GM21786 (cell line): ENCODE measurements around the gene RAB5B.

Source experiments
- ATAC-seq: cut with Tn5 transposase; IDR thresholded peaks from one replicate; pipeline ENCODE4 v1.9.1; 2021; ENCODE audit not compliant: unreplicated experiment

The RAB5B gene, protein sequence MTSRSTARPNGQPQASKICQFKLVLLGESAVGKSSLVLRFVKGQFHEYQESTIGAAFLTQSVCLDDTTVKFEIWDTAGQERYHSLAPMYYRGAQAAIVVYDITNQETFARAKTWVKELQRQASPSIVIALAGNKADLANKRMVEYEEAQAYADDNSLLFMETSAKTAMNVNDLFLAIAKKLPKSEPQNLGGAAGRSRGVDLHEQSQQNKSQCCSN

DNA sequence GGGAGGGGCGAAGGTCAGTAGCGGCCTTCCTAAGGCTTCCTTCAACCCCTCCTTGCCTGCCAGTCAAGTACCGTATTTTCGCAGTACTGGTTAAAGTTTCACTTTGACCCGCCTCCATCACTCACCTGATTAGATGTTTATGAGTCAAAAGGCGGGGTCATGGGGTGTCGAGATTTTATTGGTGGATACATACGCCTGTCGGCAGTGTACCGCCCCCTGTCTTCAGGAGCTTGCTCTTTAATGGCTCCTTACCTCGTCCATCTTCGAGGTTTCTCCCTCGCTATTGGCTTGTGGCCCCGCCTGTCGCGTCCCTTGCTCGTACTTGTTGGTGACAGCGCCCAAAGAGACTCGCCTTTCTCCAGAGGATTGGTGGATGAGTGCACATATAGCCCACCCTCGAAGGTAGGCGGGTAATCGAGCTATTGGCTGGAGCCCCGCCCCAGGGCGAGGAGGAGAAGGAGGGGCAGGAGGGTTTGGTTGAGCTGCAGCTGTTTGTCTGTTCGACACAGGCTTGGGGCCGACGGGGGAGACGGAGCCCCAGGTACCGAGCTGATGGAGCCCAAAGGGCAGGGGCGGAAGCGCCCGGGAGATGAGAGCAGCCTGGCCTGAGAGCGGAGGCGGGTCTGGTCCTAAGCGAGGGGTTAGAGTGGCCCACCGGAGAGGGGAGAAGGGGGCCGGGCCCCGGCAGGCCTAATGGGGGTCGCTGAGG is at the start of gene RAB5B:
TSS of gene RAB5B (plus strand) at position 480 of the 709 bp plus-strand sequence. CDS start 12,883 bp downstream, outside the sequence.
- ATAC-seq, result peak; percentile 91

DNA sequence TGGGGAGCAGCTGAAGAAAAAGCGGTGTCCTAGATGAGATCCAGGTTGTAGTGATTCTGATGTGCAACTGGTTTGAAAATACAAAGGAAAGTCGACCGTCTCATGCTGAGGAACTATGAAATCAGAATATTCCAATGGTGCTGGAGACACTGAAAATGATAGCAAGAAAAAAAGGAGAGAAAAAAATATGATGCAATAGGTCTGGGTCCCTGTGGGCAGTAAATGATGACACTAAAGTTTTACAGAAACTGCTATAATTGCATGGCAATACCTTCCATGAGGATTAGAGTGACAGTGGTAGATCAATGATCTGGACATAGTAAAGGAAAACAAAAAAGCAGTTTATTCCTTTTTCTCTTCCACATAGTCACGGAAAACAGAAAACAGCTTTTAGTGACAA is 48.5 kb upstream of the RAB5B start:
- ATAC-seq, result no peak

DNA sequence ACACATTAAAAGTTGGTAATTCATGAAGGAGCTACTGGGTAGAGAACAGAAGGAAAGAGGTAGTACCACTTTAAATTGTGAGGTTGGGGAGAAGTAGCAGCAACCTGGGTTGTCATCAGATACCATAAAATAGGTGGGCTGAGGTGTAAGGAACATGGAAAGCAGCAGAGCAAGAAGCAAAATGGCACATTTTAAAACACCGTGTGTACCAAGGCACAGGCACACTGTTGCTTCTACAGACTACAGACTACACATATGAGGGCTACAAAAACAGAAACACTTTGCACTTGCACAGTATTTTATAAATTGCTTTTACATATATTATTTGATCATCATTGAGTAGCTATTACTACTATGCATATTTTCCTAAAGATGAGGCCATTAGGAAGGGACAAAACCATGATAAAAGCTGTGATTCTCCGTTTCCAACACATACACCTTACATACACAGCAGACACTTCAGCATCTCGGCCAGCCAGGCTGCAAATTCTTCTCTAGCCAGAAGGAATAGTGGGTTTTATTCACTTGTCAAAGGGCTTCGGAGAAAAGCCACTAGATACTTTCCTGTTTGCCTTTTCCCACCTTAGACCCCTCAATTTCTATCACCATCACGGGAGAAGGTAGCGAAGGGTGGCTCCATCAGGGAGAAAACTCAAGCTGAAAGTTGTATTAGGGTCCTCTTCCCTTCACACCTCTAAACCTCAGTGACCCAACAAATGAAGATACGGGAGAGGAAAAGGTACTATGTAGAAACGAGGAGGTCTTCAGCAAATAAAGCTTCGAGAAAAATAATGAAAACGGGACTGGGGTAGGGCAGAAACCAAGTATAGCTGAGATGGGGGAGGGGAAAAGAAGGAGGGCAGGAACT is 47.8 kb upstream of the RAB5B start:
- ATAC-seq, result peak; percentile 1

DNA sequence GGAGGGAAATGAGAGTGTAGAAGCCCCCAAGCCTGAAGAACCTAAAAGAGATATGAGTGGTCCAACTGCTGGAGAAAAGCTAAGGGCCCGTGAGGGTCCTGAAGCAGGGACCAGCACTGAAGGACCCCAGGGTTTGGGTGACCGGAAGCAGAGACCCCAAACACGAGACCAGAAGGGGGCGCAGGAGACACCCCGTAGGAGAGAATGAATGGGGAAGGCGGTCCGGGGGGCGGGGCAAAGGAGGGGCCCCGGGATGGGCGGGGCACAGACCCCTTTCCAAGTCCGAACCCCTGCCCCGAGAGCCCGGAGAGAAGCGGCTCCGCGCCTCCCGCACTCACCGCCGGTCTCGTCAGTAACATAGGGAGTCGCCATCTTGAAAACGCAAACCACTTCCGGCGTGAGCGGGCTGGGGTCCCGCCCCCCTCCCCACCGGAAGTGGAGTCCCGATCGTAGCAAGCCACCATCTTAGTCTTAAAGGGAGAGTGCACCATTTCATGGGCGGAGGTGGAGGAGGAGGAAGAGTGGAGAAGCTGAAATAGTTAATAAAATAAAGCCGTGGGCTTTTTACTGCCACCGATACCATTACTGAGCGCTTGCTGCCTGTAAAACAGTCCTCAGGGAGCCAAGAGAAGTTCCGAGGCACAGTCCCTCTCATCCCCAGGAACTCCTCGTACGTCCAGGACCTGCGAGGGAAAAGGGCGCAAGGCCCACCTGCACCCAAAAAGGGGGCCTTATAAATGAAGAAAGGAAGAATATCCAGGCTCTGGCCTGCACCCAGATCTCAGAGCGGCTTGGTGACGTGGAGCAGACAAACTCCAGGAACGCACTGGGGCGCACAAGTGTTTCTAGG is 46.9 kb upstream of the RAB5B start:
- peak; percentile 40 for ATAC-seq

DNA sequence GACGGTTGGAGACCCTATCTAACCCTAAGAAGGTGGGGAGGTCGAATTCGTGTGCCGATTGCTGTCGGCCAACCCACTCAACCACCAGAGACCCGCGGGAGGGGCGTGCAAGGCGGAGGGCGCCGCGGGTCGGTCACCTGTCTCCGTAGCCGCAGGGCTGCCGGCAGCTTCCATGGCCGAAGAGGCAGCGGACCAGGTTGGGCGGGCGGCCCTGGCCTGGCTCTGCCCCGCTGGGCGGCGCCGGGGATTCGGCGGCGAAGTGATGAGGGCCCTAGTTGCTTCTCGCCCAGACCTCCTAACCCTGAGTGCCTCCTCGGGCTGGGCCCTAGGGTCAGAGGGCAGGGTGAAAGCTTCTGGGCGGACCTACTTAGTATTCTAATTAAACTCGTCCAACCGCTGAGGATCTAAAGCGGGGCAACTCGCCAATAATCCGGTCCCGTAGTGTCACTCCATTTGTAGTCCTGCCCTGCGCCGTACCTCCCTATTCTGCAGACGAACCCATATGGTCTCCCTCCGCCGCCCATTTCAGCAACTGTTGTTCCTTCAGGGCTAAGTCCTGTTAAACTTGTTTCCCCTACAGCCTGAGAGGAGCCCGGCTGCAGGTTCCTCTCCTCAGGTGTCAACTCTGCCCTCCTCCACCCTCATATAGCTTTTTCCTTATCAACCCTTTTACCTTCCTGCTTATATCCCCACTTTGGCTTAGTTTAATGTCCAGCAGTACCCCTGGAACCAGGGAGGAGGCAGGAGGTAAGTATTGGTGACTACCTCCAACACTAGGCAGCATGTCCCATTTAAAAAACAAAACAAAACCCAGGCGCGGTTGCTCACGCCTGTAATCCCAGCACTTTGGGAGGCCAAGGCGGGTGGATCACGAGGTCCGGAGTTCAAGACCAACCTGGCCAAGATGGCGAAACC is 46.0 kb upstream of the RAB5B start, which contains the start of gene PYM1:
TSS of gene PYM1 (minus strand) at position 307 of the 915 bp plus-strand sequence. CDS start at position 174, 133 bp downstream.
- ATAC-seq, result peak; percentile 32

DNA sequence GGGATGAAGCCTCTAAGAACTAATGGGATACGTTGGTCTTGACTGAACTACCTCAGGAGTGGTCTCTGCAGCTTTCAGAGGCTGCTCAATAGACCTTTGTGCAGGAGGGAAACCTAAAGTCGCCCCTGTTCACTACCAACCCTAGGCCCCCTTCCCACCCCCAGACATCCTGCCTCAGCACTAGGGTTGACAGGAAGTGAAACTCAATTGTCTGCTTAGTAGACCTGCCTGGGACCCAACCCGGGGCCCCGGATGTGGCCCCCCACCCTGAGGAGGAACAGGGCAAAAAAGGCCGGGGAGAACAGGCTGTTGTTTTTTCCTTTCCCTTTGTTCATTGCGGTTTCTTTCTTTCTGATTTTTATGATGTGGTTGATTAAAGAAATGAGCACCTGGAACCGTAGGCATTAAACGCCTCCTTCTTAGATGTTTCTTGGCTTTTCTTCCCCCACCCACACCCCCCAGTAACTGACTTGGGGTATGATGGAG is 44.5 kb upstream of the RAB5B start:
- peak; percentile 33 for ATAC-seq

DNA sequence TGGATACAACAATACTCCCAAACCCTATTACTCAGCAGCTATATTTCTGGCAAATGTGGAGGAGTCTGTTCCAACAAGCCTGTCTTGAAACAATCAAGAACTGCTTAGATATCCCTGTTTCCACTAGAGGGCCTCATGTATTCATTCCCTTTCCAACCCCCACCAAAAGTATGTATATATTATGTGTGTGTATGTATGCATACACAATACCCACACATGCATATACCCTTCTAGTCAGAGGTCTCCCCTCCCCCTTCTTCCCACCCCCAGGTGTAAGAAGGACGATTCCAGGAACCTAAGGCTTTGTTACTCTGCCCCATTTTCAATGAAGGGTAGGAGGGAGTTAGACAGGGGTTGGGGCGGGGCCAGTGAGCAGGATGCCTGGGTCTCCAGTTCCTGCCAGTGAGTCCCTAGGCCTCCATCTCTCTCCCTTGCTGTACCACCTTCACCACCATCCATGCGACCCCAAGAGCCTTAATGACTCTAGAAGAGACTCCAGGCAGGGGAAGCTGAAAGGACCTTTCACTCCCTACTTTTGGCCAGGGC is 43.0 kb upstream of the RAB5B start, which contains the start of gene DGKA:
TSS of gene DGKA (plus strand) at position 392 of the 546 bp plus-strand sequence. CDS start 5,342 bp downstream, outside the sequence.
- no peak for ATAC-seq

DNA sequence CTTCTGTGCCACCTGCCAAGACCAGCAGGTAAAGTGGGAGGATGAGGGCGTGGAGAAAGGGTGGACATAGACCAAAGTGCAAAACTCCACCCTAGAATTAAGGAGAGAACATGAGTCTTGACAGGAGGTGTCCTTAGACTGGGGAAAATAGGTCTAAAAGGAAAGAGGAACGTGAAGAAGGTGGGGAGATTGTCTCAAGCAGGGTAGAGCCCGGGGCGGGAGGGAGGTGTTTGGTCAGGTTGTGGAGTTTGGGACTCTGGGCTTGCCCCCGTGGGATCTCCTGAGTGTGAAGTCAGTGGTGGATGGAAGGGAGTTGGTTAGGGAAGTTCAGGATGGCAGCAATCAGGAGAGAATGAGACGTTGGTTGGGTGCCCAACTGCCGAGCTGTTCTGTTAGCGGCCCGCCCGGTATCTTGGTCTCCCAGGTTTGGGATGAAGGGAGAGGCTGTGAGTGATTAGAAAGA is 42.5 kb upstream of the RAB5B start:
- no peak for ATAC-seq

DNA sequence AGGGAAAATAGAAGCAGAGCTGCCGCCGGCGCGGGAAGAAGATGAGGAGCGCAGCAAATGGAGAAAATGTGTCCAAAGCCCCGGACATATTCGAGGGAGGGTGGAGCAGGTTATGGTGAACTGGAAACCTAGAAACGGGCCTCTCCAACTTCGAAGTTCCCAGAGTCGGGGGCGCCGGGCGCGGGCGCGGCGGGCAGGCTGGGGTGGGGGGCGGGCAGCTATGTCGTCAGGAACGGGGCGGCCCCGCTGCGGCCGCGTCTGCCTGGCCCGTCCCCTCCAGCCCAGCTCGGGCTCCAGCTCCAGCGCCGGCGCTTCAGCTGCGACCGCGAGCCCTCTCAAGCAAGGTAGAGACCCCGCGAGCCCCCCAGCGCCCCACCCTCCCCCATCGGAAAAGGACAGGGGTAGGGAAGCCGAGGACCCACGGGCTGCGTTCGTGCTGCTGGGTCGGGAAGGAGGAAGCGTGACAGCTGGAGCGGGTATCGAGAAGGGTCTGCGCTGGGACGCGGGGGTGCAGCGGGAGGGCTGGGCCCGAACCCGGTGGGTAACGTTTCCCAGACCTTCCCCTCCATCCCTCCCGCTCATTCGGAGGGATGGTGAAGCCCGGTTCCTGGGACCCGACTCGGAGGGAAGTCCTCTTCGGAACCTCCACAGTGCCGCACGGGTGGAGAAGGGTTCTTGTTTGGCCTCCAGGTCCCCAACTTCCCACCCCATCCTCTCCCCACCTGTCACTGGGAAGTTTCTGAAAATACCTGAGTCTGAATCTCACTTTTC is 41.9 kb upstream of the RAB5B start:
- ATAC-seq, result no peak

DNA sequence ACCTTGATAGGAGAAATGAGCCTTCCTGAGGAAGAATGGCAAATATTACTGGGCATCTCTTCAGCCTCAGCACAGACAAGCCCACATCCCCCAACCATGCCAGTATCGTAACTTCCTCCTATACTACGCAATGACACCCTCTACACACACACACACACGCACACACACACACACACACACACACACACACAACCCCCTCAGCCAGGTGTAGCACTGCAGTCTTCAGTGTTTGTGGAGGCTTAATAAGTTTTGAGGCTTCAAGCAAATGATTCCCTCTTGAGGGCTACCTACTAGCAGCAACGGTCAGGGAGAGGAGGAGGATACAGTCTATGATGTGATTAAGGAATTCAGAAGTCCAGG is 41.3 kb upstream of the RAB5B start:
- ATAC-seq, result no peak

DNA sequence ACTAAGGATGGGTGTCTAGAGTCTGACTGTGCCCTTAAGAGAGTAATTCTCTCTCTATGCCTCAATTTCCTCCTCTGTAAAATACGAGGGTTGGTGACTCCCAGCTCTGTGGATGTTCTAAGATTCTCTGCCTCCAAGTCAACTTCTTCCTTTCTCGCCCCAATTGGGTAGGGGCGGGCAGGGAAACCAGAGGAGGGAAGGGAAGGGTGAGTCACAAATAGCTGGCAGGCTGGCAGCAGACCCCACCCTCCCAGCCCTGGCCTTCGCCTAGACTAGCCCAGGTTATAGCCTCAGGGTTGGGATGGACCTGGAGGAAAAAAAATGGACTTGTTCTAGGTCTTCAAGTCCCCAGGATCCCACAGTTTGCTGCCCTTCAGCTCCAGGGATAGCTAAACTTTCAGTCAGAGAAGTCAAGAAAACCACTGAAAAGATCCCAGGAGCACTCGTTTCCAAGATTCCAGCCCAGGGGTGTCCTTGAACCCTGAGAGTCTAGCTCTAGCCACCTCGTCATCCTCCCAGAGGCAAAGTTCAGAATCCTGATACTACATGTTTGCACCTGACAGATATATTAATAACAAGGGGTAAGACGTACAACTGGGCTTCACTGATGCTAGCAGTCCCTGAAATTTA is 40.6 kb upstream of the RAB5B start:
- no peak for ATAC-seq

DNA sequence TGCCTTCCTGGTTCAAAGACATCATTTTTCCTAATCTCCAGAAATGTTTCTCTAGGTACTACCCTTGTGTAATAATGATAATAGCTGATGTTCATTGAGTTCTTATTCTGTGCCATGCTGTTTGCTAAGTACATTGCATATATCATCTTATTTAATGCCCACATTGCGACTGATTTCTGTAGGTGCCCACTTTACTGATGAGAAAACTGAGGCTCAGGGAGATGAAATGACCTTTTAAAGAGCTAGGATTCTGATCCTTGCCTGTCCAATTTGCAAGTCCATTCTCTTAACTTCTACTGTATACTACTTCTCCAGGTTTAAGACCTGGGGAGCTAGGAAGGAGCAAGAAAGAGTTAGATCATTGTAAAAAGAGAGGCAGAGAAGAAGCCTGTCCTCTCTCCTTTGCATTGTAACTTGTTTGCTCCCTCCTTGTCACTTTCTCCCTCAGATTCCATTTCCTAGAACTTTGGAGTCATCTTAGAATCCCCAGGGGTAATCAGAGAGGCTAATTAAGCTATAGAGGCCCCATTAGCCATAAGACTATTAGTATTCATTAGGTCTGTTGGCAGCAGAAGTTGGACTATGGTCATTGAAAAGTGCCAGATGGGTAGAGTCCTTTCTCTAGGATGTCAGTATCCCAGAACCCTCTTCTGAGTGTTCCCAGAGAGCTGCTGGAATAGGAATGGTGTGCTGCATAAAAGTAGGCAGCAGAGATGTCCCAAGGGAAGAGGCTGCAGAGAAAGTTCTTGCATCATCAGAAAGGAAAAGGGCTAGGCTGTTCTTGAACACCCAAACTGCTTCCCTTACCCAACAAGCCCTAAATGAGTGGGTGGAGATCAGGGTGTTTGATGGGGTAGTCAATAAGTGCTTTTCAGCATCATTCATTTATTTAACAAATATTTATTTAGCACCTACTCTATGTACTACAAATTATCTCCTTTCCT is 39.8 kb upstream of the RAB5B start:
- ATAC-seq, result no peak

DNA sequence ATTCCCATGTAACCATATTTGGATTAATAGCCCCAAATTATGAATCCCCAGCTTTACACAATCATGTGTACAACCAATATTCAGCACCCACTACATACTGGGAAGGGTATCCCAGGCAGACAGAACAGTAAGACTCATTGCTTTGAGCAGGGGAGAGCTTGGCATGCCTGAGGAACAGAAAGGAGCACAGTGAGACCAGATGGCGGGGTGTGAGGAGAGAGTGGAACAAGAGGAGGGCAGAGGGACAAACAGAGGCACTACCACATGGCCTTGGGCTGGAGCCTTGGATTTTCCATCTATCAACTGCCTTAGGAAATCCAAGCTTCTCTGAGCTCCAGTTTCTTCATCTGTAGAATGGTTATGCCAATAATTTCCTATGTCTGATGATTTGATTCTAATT is 39.1 kb upstream of the RAB5B start:
- ATAC-seq, result no peak

DNA sequence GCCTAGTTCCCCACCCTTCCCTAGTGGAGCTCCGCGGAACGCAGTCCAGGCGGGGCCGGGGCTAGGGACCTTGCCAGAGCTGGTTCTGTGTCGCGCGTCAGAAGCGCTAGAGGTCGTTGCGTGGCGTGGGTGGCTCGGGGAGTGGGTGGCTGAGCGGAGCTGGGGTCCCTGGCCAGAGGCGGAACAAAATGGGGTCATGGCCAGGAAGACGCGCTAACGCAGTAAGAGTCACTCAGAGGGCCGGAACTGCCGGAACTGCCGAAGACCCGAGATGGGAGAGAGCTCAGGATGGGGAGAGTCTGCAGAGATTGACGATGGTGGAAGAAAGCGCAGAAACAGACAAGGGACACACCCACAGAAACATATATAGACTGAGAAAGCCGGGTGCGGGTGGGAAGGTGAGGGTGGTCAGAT is 38.1 kb upstream of the RAB5B start:
- no peak for ATAC-seq

DNA sequence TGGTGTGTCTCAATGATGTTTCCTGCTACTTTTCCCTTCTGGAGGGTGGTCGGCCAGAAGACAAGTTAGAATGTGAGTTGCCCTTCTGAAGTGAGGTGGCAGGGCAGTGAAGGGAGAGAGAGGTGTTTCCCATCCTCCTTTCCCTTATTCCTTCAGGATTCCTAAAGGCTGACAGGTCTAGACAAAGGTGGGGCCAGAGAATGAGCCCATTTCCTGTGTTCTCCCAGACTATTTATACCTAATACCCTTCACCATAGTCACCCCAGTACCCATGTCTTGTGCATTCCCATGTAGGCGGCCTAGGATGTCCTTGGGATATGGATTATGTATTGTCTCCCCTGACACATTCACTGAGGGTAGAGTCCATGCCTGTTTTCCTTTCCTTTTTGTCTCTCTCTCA is 35.9 kb upstream of the RAB5B start:
- ATAC-seq, result no peak

DNA sequence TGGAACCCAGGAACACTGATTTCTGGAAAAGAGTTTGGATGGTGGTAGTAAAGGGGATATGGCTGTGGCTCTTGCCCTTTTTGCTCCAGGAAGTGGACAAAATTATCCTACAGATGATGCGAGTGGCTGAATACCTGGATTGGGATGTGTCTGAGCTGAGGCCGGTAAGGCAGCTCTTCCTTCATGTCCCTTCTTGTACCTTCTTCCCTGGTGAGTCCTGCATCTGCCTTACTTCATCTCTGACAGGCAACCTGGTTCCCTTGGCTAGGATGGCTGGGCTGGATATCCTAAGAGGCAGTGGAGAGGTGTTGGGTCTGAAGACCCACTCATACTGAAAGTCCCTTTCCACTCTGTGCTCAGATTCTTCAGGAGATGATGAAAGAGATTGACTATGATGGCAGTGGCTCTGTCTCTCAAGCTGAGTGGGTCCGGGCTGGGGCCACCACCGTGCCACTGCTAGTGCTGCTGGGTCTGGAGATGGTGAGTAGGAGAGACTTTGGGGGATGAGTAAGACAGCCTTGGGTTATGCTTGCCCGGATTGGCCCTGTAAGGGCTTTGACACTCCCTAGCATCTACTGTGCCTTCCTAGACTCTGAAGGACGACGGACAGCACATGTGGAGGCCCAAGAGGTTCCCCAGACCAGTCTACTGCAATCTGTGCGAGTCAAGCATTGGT is 34.9 kb upstream of the RAB5B start:
- no peak for ATAC-seq
